HG03175 (cell line): ENCODE data around the gene COL26A1.

Experiments used
- ATAC-seq: cut with Tn5 transposase; IDR thresholded peaks from one replicate; pipeline ENCODE4 v1.9.1; 2021; ENCODE audit warnings: mild to moderate bottlenecking, moderate library complexity; ENCODE audit not compliant: unreplicated experiment

The COL26A1 gene

GRCh38 chr7:101562531-101563197, 200.0 kb downstream of the COL26A1 start:
- ATAC-seq = no peak

- no peak for ATAC-seq
These were observed 200.7 kb downstream of the COL26A1 start for GRCh38 chr7:101563198-101563901.

- ATAC-seq = no peak
These were observed 201.5 kb downstream of the COL26A1 start for GRCh38 chr7:101563943-101564777.

- no peak for ATAC-seq
These were observed 202.1 kb downstream of the COL26A1 start for GRCh38 chr7:101564778-101565211.

- ATAC-seq = no peak
These were observed 203.0 kb downstream of the COL26A1 start for GRCh38 chr7:101565601-101566209.

GRCh38 chr7:101567230-101567629, 204.6 kb downstream of the COL26A1 start:
- no peak for ATAC-seq

GRCh38 chr7:101572156-101572555, 209.5 kb downstream of the COL26A1 start:
- no peak for ATAC-seq

- no peak for ATAC-seq
These were observed 212.5 kb downstream of the COL26A1 start for GRCh38 chr7:101575168-101575567.

- no peak for ATAC-seq
These were observed 213.0 kb downstream of the COL26A1 start for GRCh38 chr7:101575721-101576120.

GRCh38 chr7:101576998-101577397, 214.3 kb downstream of the COL26A1 start:
- no peak for ATAC-seq

- no peak for ATAC-seq
These were observed 215.9 kb downstream of the COL26A1 start for GRCh38 chr7:101578552-101578951.

GRCh38 chr7:101580596-101580995, 217.9 kb downstream of the COL26A1 start:
- no peak for ATAC-seq

- no peak for ATAC-seq
These were observed 219.2 kb downstream of the COL26A1 start for GRCh38 chr7:101581891-101582290.

GRCh38 chr7:101582971-101583370, 220.3 kb downstream of the COL26A1 start:
- no peak for ATAC-seq

- no peak for ATAC-seq
These were observed 223.6 kb downstream of the COL26A1 start for GRCh38 chr7:101586078-101586905.

- no peak for ATAC-seq
These were observed 224.4 kb downstream of the COL26A1 start for GRCh38 chr7:101586906-101587677.

GRCh38 chr7:101588131-101588935, 225.7 kb downstream of the COL26A1 start:
- no peak for ATAC-seq

- no peak for ATAC-seq
These were observed 226.4 kb downstream of the COL26A1 start for GRCh38 chr7:101589052-101589451.
